GM18870 (cell line): ENCODE measurements around the gene ACKR3.

ENCODE experiments used
- ATAC-seq: cut with Tn5 transposase; IDR thresholded peaks from one replicate; pipeline ENCODE4 v1.9.1; 2021; ENCODE audit warnings: moderate library complexity; ENCODE audit not compliant: unreplicated experiment

The ACKR3 gene

DNA sequence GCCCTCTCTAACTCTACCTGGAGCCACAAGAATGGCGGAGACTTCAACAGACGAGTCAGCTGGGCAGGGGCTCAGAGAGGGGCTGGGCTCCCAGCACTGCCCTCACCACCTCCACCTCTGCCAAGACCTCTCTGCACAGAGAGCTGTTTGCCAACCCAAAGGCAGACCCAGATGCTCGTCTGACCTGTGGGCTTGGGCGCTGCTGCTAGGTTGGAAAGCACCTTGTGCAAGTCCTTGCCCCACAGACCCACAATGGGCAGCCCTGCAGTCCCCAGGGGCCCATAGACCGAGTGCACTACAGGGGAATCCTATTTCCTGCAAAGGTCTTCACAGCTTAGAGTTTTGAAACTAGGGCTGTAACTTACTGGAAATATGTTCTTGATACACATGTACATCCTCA, 13.3 kb downstream of the ACKR3 start:
- ATAC-seq: no peak

DNA sequence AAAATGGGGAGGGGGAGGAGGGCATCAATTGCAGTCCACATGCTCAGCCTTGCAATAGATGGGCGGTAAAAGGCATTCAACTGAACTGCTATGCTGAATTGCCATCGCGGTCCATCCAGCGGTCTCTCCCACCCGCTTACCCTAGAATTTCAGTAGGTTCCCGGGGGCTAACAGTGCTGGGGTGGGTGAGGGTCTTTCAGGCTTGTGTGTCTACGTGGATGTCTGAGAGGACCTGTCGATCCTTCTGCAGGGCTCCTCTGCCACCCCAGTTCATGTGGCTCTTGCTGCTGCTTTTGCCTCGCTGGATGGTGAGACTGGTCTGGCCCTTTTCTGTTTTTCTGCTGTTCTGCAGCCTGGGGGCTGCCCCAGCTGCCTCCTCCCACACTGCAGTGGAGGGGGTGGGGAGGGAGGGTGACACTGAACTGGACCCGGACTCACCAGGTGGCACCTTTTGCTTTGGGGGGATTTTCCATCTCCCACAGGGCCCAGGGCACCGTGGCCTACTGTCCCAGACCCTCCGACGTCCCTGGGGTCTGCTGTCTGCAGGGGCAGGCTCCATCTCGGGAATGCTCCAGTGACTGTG, 14.1 kb downstream of the ACKR3 start:
- no peak for ATAC-seq

- ATAC-seq: no peak
Observed at GRCh38 chr2:236584521-236585384, 15.1 kb downstream of the ACKR3 start.

- ATAC-seq: no peak
Observed at GRCh38 chr2:236585966-236586365, 16.3 kb downstream of the ACKR3 start.

DNA sequence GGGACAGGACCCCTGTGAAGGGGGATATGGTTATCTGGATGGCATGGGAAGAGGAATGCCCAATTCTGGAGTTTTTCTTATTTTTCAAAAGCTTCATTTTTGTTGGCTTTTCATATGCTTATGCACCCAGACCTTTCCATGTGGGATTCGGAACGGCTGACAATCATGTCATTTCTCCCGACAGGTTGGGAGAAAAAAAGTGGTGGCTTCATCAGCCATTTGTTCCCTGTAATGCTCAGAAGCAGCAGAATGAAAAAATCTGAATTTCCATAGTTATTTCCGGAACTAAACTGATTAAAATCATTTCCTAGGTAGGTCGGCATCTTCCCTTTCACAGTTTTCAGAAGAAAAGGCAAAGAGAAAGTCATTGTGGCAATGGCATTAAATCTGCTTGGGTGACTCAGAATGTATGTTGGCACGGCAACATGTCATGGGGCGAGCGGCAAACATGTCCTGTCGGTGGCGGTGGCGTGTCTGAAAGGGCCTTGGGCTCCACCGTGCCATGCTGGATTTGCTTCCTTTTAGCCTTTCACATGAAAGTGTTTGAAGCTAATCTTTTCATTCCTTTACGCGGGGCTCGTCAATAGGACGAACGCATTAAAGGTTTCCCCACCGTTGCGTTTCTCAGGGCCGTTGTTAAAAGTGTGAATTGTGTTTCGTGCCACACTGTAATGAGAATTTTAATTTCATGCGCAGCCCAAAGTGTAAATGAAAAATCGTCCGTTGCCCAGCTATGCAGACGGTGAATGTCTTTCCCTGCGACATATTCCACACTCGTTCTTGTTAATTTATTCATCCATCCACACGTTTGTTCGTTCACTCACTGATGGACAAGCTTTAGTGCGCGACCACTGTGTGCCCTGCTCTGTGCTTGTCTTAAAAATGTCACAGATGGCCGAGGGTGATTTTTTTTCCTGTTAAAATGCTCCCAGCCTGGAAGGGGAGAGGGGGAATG, 18.5 kb downstream of the ACKR3 start:
- ATAC-seq: no peak

GRCh38 chr2:236588932-236589592, 19.4 kb downstream of the ACKR3 start:
- no peak for ATAC-seq

GRCh38 chr2:236590846-236591245, 21.2 kb downstream of the ACKR3 start:
- ATAC-seq: no peak

DNA sequence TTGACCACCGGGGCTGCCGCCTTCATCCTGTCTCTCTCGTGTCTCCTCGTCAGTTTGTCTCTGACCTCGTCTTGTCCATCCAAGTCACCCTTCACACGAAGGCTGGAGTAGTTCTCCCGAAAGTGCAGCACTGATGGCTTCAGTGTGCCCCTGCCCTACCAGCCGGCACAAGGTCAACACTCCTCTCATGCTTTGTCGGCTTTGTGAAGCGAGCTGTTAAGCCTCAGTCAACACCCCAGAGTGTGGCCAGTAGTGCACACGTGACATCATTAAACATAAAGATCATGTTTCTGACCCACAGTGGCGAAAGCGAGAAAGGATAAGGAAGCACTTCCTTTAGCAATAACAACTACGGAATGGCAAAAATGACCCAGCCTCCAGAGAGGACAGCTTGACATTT, 23.2 kb downstream of the ACKR3 start:
- no peak for ATAC-seq

DNA sequence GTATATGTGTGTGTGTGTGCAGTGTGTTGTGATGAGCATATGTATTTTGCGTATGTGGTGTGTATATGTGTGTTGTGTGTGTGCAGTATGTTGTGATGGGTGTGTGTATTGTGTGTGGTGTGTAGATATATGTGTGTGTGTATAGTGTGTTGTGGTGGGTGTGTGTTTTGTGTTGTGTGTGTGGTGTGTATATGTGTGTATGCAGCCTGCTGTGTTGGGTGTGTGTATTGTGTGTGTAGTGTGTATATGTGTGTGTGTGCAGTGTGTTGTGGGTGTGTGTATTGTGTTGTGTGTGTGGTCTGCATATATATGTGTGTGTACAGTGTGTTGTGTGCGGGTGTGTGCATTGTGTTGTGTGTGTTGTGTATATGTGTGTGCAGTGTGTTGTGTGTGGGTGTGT, 23.9 kb downstream of the ACKR3 start:
- no peak for ATAC-seq

GRCh38 chr2:236593956-236594355, 24.3 kb downstream of the ACKR3 start:
- no peak for ATAC-seq

- no peak for ATAC-seq
Observed at GRCh38 chr2:236597629-236598028, 28.0 kb downstream of the ACKR3 start.

DNA sequence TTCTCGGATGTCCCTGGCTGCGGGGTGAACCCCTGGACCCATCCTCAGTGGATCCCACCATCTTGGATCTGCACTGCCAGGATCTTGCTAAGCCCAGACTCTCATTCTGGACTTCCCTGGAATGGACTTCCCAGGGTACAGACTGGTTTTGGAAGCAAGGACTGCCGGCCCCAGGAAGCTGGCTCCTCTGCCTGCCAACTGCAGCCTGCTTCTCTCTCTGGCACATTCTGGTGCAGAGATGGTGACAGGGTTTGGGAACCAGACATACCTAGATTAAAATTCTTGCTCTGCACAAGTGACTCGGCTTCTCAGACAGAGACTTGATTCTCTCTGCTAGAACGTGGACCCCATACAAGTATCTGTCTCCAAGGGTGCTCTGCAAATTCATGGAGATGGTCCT, 29.4 kb downstream of the ACKR3 start:
- ATAC-seq: no peak

- no peak for ATAC-seq
Observed at GRCh38 chr2:236600158-236600557, 30.5 kb downstream of the ACKR3 start.

DNA sequence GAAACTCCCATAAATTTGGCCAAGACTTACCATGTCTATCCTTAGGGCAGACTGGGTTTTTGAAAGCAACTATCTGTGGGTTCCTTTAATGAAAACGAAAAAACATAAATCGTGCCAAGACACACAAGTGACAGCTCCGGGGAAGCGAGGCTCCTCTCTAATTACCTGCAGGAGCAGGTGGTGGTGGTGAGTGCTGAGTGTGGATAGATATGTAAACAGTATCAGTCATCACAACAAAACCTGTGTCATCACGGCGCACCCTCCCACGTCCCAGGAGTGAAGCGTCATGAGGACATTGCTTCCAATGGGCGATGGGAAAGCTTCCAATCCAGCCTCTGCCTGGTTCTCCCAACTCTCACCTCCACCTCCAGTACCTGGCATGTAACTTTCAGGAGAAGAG, 31.3 kb downstream of the ACKR3 start:
- ATAC-seq: no peak

DNA sequence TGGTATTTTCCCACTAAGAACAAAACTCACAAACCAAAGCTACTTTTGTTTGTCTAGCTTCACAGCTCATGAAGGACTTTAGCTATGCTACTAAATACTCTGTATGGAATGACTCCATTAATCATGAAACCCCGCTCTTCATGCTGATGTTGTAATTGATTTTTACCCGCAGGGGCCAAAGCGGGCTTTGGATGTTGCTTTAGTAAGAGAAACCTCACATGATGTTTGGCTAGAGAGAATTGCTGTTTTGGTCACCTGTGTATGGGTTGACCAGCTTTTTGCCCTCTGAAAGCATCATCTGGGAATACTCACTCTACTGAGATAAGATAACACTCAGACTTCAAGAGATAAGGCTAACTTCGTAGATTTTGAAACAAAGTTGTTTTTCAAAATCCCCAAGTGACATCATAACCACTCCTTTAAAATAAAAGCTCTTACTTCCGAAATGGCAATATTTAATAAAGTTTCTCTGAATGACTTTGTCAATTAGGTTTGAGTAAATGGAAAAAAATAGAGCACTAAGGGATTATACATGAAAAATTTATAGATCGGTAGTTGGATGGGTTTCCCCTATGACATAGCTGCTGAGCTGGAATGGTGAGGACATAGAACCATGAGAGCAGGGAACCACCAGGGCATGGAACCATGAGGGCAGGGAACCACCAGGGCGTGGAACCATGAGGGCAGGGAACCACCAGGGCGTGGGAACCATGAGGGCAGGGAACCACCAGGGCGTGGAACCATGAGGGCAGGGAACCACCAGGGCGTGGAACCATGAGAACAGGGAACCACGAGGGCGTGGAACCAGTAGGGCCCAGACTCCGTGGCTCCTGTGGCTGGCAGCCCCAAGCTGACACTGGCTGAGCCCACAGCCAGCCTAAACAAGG, 31.9 kb downstream of the ACKR3 start:
- no peak for ATAC-seq

DNA sequence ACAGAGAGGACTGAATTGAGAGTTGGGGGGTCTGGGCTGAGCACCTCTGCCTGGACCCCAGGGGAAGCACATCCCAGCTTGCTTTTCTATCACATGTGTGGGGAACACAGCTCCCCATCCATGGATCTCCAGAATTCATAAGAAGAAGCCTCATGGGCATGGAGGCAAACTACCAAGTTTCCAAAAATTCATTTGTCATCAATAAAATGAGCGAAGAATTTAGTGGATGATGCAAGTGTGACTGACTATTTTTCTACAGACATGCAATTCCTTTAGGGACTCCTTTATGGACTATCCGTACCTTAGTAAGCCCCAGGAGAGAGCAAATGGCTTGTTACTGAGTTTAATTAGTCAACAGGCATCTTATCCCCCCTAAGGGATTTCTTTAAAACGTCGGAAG, 33.1 kb downstream of the ACKR3 start:
- ATAC-seq: no peak

DNA sequence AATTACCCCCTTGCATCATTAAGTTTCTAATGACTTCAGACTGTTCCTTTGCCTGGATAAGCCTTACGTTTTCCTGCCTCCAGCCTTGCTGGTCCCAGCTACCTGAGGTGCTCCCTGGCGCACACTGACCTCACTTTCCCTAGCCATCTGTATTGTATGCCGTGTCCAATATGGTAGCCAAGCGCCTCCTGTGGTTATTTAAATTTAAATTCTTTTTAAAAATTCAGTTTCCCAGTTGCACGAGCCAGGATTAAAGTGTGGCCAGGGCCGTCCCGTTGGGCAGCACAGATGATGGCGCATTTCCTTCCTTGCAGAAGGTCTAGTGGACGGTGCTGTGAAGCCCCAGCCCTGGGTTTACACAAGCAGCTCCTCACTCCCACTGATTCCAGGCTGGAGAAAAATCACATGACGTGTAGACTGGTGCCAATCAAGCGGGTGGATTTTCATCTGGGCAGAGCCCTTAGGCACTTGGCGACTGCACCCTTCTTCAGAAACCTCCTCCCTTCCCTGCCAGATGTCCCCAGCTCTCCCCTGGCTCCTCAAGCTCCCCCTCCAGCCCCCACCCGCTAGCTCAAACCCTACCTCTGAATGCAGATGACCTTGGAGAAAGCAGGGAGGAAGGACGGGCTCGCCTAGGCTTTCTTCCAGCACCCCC, 33.9 kb downstream of the ACKR3 start:
- ATAC-seq: no peak

GRCh38 chr2:236604575-236605344, 35.1 kb downstream of the ACKR3 start:
- ATAC-seq: no peak

GRCh38 chr2:236605345-236605734, 35.7 kb downstream of the ACKR3 start:
- ATAC-seq: no peak
